ENCODE data around the gene CXCL16. TPM values are rescaled to one million over a fixed set of nuclear protein-coding genes. Genes with fewer than 3 reads are reported as not detected.

The CXCL16 gene
- total RNA-seq, 4 donors from 2014 or later: 12.5 to 33.9 (median 18.8) TPM

GRCh38 chr17:4771519-4772234 lies 31.9 kb upstream of the CXCL16 start, which contains the start of gene TM4SF5:
TSS of gene TM4SF5 (plus strand) at chr17:4771886. CDS start at chr17:4771923, 37 bp downstream.
- Histone ChIP-seq H3K27me3 (peaks cover 7% of the 10 kb centered on the region), H3K27ac (no peak within 1 kb of the TSS), H3K36me3 (no peaks in the 10 kb centered on the region), H3K4me3 (no peak within 1 kb of the TSS), H3K4me1 (peaks cover 5% of the 10 kb centered on the region), H3K9me3 (no peaks in the 10 kb centered on the region)
- DNase-seq (ENCODE audit: low spot score in 2 of 2): no peak
- WGBS: 42% methylated on average over 13 of the region's 13 CpGs
- TF ChIP-seq POLR2AphosphoS5 (IDR thresholded peaks at IDR 0.05) (no peak), EP300 (IDR thresholded peaks at IDR 0.05) (no peak), POLR2A (IDR thresholded peaks at IDR 0.05) (no peak), CTCF (IDR thresholded peaks at IDR 0.05) (no peak)

- peaks cover 5% of the 10 kb centered on the region for H3K4me1 ChIP-seq
- TF ChIP-seq POLR2AphosphoS5 (IDR thresholded peaks at IDR 0.05): no peak
- TF ChIP-seq EP300 (IDR thresholded peaks at IDR 0.05): no peak
- no peak for TF ChIP-seq POLR2A (IDR thresholded peaks at IDR 0.05)
- TF ChIP-seq CTCF (IDR thresholded peaks at IDR 0.05): no peak
- WGBS: 94% methylated on average over 2 of the region's 2 CpGs
- no peak overlapping the region for H3K4me3 ChIP-seq
- DNase-seq (ENCODE audit: low spot score in 2 of 2): no peak
- no peaks in the 10 kb centered on the region for H3K9me3 ChIP-seq
- H3K36me3 ChIP-seq: no peaks in the 10 kb centered on the region
- H3K27ac ChIP-seq: no peak overlapping the region
- peaks cover 7% of the 10 kb centered on the region for H3K27me3 ChIP-seq
Observed at GRCh38 chr17:4769628-4770027, 29.9 kb upstream of the CXCL16 start.

GRCh38 chr17:4768298-4768697 lies 28.6 kb upstream of the CXCL16 start:
- H3K27ac ChIP-seq: no peak overlapping the region
- H3K27me3 ChIP-seq: peaks cover 7% of the 10 kb centered on the region
- DNase-seq (ENCODE audit: low spot score in 2 of 2): no peak
- TF ChIP-seq POLR2A (IDR thresholded peaks at IDR 0.05) (no peak), CTCF (IDR thresholded peaks at IDR 0.05) (no peak), EP300 (IDR thresholded peaks at IDR 0.05) (no peak), POLR2AphosphoS5 (IDR thresholded peaks at IDR 0.05) (no peak)
- WGBS: 80% methylated on average over 6 of the region's 6 CpGs
- H3K4me1 ChIP-seq: peaks cover 5% of the 10 kb centered on the region
- no peaks in the 10 kb centered on the region for H3K36me3 ChIP-seq
- no peaks in the 10 kb centered on the region for H3K9me3 ChIP-seq
- no peak overlapping the region for H3K4me3 ChIP-seq

GRCh38 chr17:4766723-4767122 lies 27.0 kb upstream of the CXCL16 start:
- WGBS: 84% methylated on average over 9 of the region's 9 CpGs
- peaks cover 4% of the 10 kb centered on the region for H3K4me1 ChIP-seq
- TF ChIP-seq CTCF (IDR thresholded peaks at IDR 0.05) (no peak), POLR2AphosphoS5 (IDR thresholded peaks at IDR 0.05) (no peak), EP300 (IDR thresholded peaks at IDR 0.05) (no peak), POLR2A (IDR thresholded peaks at IDR 0.05) (no peak)
- no peaks in the 10 kb centered on the region for H3K36me3 ChIP-seq
- H3K4me3 ChIP-seq: no peak overlapping the region
- H3K27me3 ChIP-seq: peaks cover under 1% of the 10 kb centered on the region
- no peaks in the 10 kb centered on the region for H3K9me3 ChIP-seq
- no peak for DNase-seq (ENCODE audit: low spot score in 2 of 2)
- no peak overlapping the region for H3K27ac ChIP-seq

GRCh38 chr17:4766201-4766600 lies 26.5 kb upstream of the CXCL16 start:
- DNase-seq (ENCODE audit: low spot score in 2 of 2): no peak
- 86% methylated on average over 3 of the region's 3 CpGs for WGBS
- Histone ChIP-seq H3K9me3 (no peaks in the 10 kb centered on the region), H3K4me3 (no peak overlapping the region), H3K27ac (peak overlapping the region; percentile 26), H3K27me3 (no peaks in the 10 kb centered on the region), H3K4me1 (no peaks in the 10 kb centered on the region), H3K36me3 (no peaks in the 10 kb centered on the region)
- TF ChIP-seq CTCF (IDR thresholded peaks at IDR 0.05) (no peak), EP300 (IDR thresholded peaks at IDR 0.05) (no peak), POLR2AphosphoS5 (IDR thresholded peaks at IDR 0.05) (no peak), POLR2A (IDR thresholded peaks at IDR 0.05) (no peak)

All from suprapubic skin (tissue), 4 donors.